A204.1 (cell line): ENCODE measurements around the gene PAN3.

Source experiments
- FAIRE-seq: peaks from 2 replicates; lab custom pipeline; 2012; peaks lifted over from hg19 to GRCh38; lab: Jason Lieb, UNC

The PAN3 gene

GRCh38 chr13:28229522-28230411 lies 91.4 kb downstream of the PAN3 start:
- FAIRE-seq: no peak

GRCh38 chr13:28231642-28232041 lies 93.3 kb downstream of the PAN3 start:
- FAIRE-seq: no peak

- no peak for FAIRE-seq
These were observed 99.6 kb downstream of the PAN3 start for GRCh38 chr13:28237944-28238343.

GRCh38 chr13:28239374-28239773 lies 101.0 kb downstream of the PAN3 start:
- FAIRE-seq: no peak

- no peak for FAIRE-seq
These were observed 107.1 kb downstream of the PAN3 start for GRCh38 chr13:28245465-28245864.

GRCh38 chr13:28246891-28247290 lies 108.5 kb downstream of the PAN3 start:
- no peak for FAIRE-seq

GRCh38 chr13:28248080-28248479 lies 109.7 kb downstream of the PAN3 start:
- FAIRE-seq: peak; percentile 57

GRCh38 chr13:28250542-28250941 lies 112.2 kb downstream of the PAN3 start:
- FAIRE-seq: no peak

- peak; percentile 6 for FAIRE-seq
These were observed 113.1 kb downstream of the PAN3 start for GRCh38 chr13:28251466-28251865.

- FAIRE-seq: peak; percentile 27
These were observed 114.2 kb downstream of the PAN3 start for GRCh38 chr13:28252547-28252946.

GRCh38 chr13:28257305-28257704 lies 119.0 kb downstream of the PAN3 start:
- FAIRE-seq: no peak

GRCh38 chr13:28258417-28258816 lies 120.1 kb downstream of the PAN3 start:
- FAIRE-seq: no peak

GRCh38 chr13:28267497-28267896 lies 129.2 kb downstream of the PAN3 start:
- no peak for FAIRE-seq

- FAIRE-seq: no peak
These were observed 130.5 kb downstream of the PAN3 start for GRCh38 chr13:28268800-28269223.

GRCh38 chr13:28271056-28271840 lies 132.9 kb downstream of the PAN3 start:
- no peak for FAIRE-seq

GRCh38 chr13:28273919-28274318 lies 135.6 kb downstream of the PAN3 start:
- FAIRE-seq: no peak

- no peak for FAIRE-seq
These were observed 144.1 kb downstream of the PAN3 start for GRCh38 chr13:28282451-28282850.

GRCh38 chr13:28283600-28283999 lies 145.3 kb downstream of the PAN3 start:
- no peak for FAIRE-seq

- FAIRE-seq: no peak
These were observed 147.9 kb downstream of the PAN3 start for GRCh38 chr13:28286263-28286662.

- FAIRE-seq: no peak
These were observed 159.0 kb downstream of the PAN3 start for GRCh38 chr13:28297341-28297740.

GRCh38 chr13:28299916-28300315 lies 161.6 kb downstream of the PAN3 start:
- FAIRE-seq: no peak

- FAIRE-seq: no peak
These were observed 163.5 kb downstream of the PAN3 start for GRCh38 chr13:28301839-28302238.

GRCh38 chr13:28306325-28306724 lies 168.0 kb downstream of the PAN3 start:
- no peak for FAIRE-seq
